Skeletal muscle cell (primary cell): Measurements from ENCODE around the gene DPH5.
"Not testable (repeated sequence)": the region's sequence is repeated elsewhere in the genome, so short reads cannot be mapped to it uniquely, and the experiment has no call there.

Source experiments
- DNase-seq: peaks from one replicate; pipeline ENCODE4 v3.0.0-alpha.2; 2010; ENCODE audit warnings: low read depth
- H3K4me3 ChIP-seq: 2 replicates; pipeline ENCODE4 v1.5.1; 2011; ENCODE audit warnings: low read depth, mild to moderate bottlenecking, control low read depth, low read length, moderate library complexity

DPH5 gene, protein sequence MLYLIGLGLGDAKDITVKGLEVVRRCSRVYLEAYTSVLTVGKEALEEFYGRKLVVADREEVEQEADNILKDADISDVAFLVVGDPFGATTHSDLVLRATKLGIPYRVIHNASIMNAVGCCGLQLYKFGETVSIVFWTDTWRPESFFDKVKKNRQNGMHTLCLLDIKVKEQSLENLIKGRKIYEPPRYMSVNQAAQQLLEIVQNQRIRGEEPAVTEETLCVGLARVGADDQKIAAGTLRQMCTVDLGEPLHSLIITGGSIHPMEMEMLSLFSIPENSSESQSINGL

DNA sequence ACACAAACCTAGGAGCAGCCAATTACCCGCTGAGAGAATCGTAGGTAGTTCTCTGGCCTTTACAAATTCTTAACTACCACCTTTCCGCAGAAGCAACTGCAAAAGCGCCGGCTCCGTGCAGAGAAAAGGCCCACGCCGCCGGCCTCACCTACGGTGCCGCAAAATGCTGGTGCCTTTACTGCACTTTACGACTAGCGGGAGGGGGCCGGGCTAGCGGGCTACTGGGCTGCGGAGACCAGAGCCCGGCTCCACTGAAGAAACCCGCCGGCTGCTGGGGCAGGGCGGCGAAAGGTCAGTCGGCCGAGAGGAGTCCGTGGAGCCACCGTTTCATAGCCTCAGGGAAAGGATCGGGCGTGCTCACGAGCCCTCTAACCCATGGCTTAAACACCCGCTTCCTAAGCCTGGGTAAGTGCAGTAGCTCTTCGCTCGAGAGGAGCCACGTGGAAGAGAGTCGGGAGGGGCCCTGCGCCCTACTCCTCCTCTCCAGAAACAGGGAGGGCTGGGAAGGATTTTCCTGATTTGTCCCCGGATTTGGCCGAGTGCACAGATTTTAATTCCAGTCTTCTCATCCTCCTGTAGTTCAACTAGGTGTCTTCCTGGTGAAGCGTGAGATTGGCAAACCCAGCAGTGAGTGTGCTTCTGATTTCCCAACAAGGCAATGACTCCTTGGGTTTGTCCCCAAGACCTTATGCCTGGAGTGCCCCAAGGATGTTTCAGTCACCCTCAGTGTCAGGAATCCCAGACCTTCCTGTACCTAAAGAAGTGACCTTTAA, at the start of gene DPH5:
Gene DPH5, minus strand, starts transcription at position 128 of the 773 bp plus-strand sequence. CDS start 341 bp downstream, outside the sequence.
- DNase-seq = peak; percentile 84
- peak within 1 kb of the TSS; percentile 65 for H3K4me3 ChIP-seq

DNA sequence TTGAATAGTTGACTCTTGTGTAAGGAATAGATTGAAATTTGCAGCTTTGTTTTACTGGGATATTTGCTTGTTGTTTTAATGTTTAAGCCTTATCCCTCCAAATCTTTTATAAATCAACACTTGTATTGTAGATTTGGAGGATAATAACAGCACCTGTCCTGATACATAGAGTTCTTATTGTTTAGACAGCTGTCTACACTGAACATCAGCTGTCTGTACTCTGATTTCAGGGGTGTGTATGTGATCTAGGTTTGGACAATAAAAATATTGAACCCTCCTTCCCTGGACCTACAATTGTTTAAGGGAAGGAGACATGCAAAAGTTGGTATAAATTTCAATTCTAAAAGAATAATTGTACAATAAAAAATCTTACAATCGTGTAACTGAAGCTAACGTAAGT, 48.3 kb upstream of the DPH5 start:
- no peak overlapping the region for H3K4me3 ChIP-seq
- peak; percentile 7 for DNase-seq

DNA sequence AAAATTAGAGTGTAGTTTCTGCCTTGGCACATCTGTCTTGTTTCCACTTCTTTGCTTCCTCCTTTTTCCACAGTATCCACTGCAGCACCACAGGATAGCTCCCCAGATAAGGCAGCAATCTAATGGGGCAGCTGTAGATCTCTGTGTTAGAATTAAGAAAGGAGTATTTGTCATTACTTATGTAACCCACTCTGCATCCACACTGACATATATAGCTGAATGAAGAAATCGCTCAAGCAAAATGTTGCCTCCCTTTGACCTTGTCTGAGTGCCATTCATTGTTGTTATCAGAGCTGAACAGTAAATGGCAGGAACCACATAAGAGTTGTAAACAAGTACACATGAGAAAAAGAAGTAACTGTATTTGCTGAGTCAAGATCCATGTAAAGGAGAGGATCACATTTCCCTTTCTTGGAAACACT, 45.9 kb upstream of the DPH5 start:
- H3K4me3 ChIP-seq = no peak overlapping the region
- DNase-seq = no peak

DNA sequence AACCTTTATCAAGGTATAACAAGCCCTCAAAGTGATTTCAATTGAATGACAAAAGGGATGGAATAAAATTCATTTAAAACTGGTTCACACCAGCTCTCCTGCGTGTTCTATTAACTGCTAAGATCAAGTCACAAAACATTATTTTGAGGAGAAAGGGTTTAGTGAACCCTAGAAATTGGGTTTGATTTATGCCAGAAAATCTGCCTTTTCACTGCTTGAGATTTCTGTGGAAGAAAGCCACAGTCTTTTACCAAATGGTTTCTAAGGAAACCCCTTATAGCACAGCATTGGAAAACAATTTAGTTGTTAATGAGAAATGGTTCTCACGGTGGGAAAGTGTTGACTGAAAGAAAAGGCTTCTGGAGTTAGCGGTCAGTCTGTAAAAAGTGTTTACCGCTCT, 43.6 kb upstream of the DPH5 start:
- H3K4me3 ChIP-seq = no peak overlapping the region

DNA sequence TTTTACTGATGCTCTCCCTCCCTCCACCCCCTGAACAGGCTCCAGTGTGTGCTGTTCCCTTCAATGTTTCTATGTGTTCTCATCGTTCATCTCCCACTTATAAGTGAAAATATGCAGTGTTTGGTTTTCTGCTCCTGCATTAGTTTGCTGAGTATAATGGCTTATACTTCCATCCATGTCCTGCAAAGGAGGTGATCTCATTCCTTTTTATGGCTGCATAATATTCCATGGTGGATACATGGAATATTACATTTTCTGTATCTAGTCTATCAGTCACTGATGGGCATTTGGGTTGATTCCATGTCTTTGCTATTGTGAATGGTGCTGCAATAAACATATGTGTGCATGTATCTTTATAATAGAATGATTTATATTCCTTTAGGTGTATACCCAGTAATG, 41.4 kb upstream of the DPH5 start:
- H3K4me3 ChIP-seq, DNase-seq: not testable (repeated sequence)

More for the DNA sequence above, 43.6 kb upstream of the DPH5 start:
- no peak for DNase-seq

DNA sequence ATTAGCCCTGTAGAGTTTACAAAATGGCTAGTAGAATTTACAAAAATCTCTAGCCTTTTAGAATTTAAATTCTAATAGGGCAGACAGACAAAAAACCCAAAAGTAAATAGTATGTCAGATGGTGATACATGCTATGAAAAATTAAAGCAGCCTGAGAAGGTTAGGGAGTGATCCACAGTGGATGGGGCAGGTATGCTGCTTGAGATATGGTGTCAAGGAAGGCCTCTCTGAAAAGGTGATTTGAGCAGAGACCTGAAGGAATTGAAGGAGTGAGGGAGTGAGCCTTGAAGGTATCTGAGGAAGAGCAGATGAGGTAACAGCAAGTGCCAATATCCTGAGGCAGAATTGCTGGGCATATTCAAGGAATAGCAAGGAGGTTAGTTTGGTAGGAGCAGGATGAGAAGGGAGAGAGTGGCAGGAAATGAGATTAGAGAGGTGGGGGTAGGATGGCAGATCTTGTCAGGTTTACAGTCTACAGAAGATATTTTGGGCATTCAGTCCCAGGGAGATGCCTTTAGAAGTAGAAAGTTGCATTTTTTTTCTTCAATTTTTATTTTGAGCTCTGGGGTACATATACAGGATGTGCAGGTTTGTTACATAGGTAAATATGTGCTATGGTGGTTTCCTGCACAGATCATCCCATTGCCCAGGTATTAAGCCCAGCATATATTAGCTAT, 40.8 kb upstream of the DPH5 start:
- no peak overlapping the region for H3K4me3 ChIP-seq
- DNase-seq = no peak

DNA sequence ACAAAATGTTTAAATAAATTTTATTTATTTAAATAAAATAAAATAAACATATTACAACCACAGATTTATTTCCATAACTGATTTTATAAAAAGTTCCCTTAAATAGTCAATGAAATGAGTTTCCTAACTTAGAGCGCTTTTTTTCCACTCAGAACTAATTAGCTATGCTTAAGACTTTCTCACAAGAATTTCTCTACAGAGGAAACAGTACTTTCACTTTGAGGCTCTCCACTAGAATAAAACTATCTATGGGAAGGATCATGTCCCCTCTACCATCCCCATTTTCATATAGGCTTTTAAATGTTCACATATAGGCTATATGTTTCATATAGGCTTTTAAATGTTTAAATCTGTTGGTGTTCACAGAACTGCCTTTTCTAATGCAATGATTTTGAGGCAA, 40.0 kb upstream of the DPH5 start:
- DNase-seq = no peak
- no peak overlapping the region for H3K4me3 ChIP-seq

DNA sequence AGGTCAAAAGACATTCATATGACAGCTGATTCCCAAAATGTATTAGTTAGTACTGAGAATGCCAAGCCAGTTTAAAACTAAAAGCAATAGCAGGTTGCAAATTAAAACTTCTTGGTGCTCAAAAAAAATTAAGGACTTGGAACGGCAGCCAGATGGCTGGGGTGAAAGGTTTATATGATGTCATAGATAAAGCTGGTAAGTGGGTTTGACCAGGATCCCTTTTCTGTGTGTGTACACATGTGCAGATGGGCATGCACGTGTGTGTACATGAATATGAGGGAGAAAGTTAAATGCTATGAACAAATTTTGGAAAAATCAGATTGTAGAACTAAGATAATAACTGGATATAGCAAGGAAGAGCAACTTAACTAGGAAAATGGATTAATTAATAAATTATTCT, 39.1 kb upstream of the DPH5 start:
- H3K4me3 ChIP-seq = no peak overlapping the region
- DNase-seq = no peak

DNA sequence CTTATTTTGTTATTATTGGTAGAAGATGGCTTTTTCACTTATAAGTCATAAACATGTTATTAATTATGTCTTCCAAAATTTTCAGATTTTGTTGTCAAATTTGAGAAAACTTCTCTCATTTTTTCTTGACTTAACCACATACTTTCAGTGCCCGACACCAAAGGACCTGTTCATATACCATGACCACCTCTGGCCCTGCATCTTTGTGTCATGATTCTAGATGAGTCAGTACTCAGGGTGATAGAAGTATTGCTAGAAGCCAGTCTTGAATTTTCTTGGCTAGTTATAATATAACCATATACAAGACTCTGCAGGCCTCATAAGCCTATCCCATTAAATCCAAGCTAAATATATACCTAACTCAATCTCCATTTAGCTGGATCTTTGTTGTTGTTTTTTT, 35.4 kb upstream of the DPH5 start:
- no peak for DNase-seq
- H3K4me3 ChIP-seq = no peak overlapping the region

DNA sequence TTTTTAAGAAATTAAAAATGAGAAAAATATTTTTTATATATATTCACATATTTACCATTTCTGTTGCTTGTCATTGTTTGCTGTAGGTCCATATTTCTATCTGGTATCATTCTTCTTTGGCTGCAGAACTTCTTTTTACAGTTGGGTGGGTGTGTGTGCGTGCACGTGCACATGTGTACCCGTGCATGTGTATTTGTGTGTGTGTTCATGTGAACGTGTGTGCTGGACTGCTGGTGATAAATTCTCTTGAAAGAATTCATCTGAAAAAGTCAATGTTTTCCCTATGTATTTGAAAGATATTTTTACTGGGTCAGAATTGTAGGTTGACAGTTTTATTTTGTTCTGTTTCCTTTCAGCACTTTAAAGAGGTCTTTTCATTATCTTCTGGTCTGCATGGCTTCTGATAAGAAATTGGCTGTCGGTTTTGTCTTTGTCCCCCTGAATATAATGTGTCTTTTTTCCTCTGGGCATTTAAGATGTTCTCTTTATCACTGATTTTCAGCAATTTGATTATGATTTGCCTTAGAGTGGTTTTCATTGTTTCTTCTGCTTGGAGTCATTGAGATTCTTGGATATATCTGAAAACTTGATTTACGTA, 34.5 kb upstream of the DPH5 start:
- no peak for DNase-seq
- H3K4me3 ChIP-seq = no peak overlapping the region

DNA sequence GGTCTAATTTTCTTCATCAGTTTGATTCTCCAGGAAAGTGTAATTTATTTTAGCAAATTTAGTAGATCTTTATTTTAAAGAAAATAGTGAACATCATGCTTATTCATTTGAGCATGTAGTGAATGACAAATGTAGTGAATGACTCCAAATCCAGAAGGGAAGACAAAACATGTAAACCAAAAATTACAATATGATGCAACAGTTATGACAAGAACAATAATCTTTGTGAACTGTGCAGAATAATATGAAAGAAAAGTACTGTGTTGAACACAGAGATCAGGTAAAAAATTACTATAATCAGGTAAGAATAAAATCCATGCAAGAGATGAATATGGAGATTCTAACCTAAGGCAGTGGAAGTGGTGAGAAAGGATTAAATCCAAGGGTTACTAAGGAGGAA, 30.0 kb upstream of the DPH5 start:
- no peak for DNase-seq
- no peak overlapping the region for H3K4me3 ChIP-seq

DNA sequence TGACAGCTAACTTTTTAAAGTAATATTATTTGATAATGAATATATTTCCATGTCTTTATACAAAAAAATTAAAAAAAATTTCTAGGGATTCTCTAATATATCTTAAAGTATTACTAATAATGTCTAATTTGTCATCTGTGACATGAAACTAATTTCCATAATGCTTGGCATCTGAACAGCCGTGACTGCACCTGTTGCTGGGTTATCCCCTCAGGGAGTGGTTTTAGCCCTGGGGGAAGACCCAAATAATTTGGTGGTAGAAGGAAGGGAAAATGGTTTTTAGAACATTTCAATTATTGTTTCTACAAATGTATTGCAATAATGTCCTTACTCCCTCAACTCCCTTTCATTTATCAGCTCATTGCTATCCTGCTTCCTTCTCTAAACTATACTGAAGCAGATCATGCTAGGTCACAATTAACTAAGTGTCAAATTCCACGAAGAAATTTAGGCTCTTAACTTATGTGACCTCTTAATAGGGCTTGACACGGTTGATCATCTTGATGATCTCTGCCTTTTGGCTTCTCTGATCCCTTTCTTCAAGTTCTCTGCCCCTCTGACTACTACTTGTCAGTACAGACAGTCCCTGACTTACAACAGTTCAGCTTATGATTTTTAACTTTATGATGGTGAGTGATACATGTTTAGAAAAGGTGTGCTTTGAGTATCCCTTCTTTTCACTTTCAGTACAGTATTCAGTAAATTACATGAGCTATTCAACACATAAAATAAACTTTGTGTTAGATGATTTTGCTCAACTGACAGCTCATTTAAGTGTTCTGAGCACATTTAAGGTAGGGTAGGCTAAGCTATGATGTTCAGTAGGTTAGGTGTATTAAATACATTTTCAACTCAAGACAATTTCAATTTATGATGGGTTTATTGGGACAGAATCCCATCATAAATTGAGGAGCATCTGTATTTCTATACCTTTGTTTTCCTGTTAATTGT, 26.4 kb upstream of the DPH5 start:
- DNase-seq = no peak
- H3K4me3 ChIP-seq = no peak overlapping the region

DNA sequence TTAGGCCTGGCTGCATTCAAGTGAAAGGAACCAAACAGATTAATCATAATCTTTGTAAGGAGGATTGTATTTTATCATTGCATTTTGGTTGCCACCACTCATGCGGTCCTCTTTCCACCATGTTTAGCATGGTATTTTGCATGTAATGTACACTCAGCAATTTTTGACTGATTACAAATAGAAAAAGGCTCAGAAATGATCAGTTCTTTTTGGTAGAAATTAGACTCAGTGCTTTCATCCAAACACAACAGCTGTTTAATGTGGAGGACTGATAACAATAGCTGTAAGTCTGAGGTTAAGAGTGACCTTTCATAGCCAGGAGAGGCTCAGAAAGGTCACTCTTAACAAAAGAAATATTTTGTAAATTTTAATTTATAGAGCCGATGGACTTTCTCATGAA, 25.3 kb upstream of the DPH5 start:
- H3K4me3 ChIP-seq = no peak overlapping the region
- DNase-seq = no peak

DNA sequence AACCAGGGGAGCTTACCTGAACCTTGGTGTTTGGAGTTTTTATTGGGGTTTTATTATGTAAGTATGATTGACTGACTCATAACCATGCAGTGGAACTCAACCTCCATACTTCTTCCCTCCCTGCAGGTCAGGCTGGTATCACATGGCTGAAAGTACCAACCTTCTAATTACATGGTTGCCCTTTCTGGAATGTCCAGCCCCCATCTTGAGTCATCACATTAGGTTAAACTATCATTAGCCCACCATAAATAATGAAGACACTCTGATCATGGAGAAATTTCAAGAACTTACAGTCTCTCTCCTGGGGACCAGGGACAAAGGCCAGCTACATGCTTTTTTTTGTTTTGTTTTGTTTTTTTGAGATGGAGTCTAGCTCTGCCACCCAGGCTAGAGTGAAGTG, 19.2 kb upstream of the DPH5 start:
- H3K4me3 ChIP-seq = no peak overlapping the region
- DNase-seq = no peak

DNA sequence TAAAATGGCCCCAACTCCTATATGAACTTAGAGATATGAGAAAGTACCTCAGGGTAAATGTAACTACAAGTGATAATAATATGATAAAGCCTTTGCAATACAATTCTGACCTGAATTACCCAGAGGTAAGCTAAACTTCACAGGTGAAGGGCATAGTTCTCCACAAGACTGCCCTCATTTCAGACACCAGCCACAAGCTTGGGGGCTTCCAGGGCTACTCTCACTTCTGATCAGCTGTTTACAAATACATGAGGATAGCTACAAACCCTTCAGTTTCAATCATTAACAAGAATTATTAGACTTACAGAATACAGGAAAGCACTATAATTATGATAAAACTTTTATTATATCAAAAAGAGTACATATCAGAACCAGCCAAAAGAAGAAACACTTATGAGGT, 18.7 kb upstream of the DPH5 start:
- DNase-seq = no peak
- H3K4me3 ChIP-seq = no peak overlapping the region

DNA sequence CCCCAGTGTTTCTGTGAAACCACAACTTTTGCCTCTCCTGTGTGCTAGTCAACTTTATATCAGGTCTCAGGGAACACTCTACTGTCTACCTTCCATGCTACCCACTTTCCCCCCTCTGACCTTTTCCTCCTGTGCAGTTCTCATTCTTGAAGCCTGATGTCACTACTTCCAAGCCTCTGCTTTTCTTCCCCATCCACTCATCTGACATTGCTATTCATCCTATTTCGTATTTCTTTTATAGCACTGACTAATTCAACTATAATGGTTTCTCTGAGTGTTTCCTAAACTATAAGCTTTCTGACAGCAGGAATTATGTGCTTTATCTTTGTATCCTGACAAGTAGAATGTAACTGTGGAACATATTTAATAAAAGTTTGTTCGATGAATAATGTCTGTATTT, 18.2 kb upstream of the DPH5 start:
- DNase-seq = no peak
- no peak overlapping the region for H3K4me3 ChIP-seq

DNA sequence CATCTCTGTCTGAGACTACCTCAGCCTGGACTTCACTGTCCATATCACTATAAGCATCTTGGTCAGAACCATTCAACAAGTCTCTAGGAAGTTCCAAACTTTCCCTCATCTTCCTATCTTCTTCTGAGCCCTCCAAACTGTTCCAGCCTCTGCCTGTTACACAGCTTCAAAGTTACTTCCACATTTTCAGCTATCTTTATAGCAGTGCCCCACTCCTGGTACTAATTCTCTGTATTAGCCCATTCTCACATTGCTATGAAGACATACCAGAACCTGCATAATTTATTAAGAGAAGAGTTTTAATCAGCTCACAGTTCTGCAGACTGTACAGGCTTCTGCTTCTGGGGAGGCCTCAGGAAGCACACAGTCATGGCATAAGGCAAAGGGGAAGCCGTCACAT, 15.7 kb upstream of the DPH5 start:
- DNase-seq = no peak
- no peak overlapping the region for H3K4me3 ChIP-seq

DNA sequence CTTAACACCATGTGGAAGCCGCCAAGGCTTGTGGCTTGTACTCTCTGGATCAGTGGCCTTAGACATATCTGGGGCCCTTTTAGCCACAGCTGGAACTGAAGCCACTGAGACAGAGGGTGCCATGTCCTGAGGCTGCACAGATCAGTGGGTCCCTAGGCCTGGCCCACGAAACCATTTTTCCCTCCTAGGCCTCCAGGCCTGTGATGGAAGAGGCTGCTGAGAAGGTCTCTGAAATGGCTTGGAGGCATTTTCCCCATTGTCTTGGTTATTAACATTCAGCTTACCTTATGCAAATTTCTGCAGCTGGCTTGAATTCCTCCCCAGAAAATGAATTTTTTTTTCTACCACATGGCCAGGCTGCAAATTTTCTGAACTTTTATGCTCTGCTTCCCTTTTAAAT, 15.1 kb upstream of the DPH5 start:
- DNase-seq = no peak
- no peak overlapping the region for H3K4me3 ChIP-seq

DNA sequence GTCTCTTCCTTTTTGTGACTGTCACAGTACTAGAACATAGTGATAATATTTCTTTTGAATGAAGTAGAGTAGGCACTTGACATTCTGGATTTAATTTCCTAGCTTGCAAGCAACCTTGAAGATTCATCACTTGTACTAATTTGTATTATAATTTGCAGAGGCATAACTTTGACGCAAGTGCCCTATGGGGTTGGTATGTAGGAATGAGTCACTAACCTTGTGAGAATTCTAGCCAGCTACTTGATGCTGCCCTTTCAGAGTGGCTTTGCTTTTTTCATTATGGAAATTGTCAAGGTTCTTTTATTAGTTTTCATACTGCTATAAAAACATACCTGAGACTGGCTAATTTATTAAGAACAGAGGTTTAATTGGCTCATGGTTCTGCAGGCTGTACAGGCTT, 13.7 kb upstream of the DPH5 start:
- DNase-seq = no peak
- no peak overlapping the region for H3K4me3 ChIP-seq
